GM13976 (cell line): ENCODE measurements around the gene AFDN.
A peak's percentile ranks its signal among the peaks of the same experiment; 100 is the strongest.

ENCODE experiments used
- DNase-seq: peaks from one replicate; pipeline ENCODE4 v3.0.0; 2012; ENCODE audit warnings: low spot score
- CTCF ChIP-seq: IDR thresholded peaks from 2 replicates; pipeline ENCODE4 v1.5.1; 2012; ENCODE audit warnings: borderline replicate concordance, mild to moderate bottlenecking; ENCODE audit not compliant: insufficient read depth; ENCODE audit errors: extremely low read depth, missing control alignments, control extremely low read depth
- in situ Hi-C: fragments of 300-500 bp; cut with MboI; formaldehyde crosslinking; loops from one replicate; pipeline ENCODE4 v1.12.0; 2022; ENCODE audit warnings: low sequenced_read_pairs, mixed read lengths, inconsistent platforms; ENCODE audit not compliant: unreplicated experiment

The AFDN gene

GRCh38 chr6:167827583-167828324, 1.0 kb downstream of the AFDN start:
- TF ChIP-seq CTCF = no peak
- in situ Hi-C loops = no loop called here
- peak; percentile 57 for DNase-seq

GRCh38 chr6:167828325-167828956, 1.7 kb downstream of the AFDN start:
- DNase-seq = no peak
- in situ Hi-C loops = no loop called here
- TF ChIP-seq CTCF = no peak

GRCh38 chr6:167829513-167829912, 2.8 kb downstream of the AFDN start:
- no peak for DNase-seq
- in situ Hi-C loops = no loop called here
- TF ChIP-seq CTCF = no peak

GRCh38 chr6:167831281-167831828, 4.6 kb downstream of the AFDN start:
- no peak for TF ChIP-seq CTCF
- DNase-seq = no peak
- in situ Hi-C loops = no loop called here

GRCh38 chr6:167832497-167833395, 6.0 kb downstream of the AFDN start:
- no peak for TF ChIP-seq CTCF
- DNase-seq = no peak
- in situ Hi-C loops = no loop called here

GRCh38 chr6:167833396-167833763, 6.7 kb downstream of the AFDN start:
- DNase-seq = no peak
- no peak for TF ChIP-seq CTCF
- in situ Hi-C loops = no loop called here
